HEK293T (cell line): ENCODE data around the gene RORB.

Experiments
- ELF4 ChIP-seq: fragments of 450-650 bp; IDR thresholded peaks from 2 replicates; pipeline ENCODE4 v1.6.1; 2017; ENCODE audit warnings: antibody characterized with exemption
- FOXK2 ChIP-seq: fragments of 450-650 bp; IDR thresholded peaks from 2 replicates; pipeline ENCODE4 v1.6.1; 2016; ENCODE audit warnings: mild to moderate bottlenecking
- L3MBTL2 ChIP-seq: fragments of 450-650 bp; conservative IDR thresholded peaks from 2 replicates; pipeline ENCODE4 v1.6.1; 2016; ENCODE audit warnings: mild to moderate bottlenecking
- SP1 ChIP-seq: fragments of 450-650 bp; IDR thresholded peaks from 2 replicates; pipeline ENCODE4 v1.6.1; 2017
- ZNF384 ChIP-seq: fragments of 450-650 bp; IDR thresholded peaks from 2 replicates; pipeline ENCODE4 v1.6.1; 2016
- TF ChIP-seq, protein P1 (sequence below): fragments of 450-650 bp; IDR thresholded peaks from 2 replicates; pipeline ENCODE4 v1.6.1; 2016

DNA sequence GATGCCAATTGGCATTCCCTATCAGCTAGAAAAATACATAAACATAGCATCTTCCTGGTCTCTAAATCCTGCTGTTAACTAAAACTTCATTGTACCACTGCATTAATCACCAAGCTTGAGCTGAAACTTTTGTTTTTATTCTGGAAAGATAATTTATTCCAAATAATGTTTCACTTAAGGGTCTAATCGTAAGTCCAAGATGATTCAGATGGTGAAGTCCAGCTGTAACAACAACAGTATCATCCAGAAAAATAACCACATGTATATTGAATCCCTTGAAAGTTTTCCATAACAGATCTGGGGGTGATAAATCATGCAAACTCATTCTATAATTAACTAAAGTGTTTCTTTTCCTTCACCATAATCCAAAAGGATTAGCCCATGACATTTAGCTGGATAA, 23.9 kb downstream of the RORB start:
- TF ChIP-seq SP1 (no peak), ELF4 (no peak), FOXK2 (no peak), ZNF384 (no peak), L3MBTL2 (no peak)
- TF ChIP-seq, protein P1, sequence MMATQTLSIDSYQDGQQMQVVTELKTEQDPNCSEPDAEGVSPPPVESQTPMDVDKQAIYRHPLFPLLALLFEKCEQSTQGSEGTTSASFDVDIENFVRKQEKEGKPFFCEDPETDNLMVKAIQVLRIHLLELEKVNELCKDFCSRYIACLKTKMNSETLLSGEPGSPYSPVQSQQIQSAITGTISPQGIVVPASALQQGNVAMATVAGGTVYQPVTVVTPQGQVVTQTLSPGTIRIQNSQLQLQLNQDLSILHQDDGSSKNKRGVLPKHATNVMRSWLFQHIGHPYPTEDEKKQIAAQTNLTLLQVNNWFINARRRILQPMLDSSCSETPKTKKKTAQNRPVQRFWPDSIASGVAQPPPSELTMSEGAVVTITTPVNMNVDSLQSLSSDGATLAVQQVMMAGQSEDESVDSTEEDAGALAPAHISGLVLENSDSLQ: no peak
